Mammary epithelial cell (primary cell): ENCODE results near the gene GNA15.

Source experiments
- CTCF ChIP-seq, 2 donors: IDR thresholded peaks in 1 of 2; conservative IDR thresholded peaks in 1 of 2; 2 replicates each; pipeline ENCODE4 v1.5.1; 2011 to 2012; ENCODE audit warnings: inconsistent platforms in 2 of 2, low read length in 2 of 2, mild to moderate bottlenecking in 2 of 2, control low read depth in 1 of 2, low read depth in 1 of 2; ENCODE audit not compliant: insufficient read depth in 1 of 2; ENCODE audit errors: extremely low read depth in 1 of 2
- EZH2 ChIP-seq: IDR thresholded peaks from 2 replicates; pipeline ENCODE4 v1.6.1; 2012; ENCODE audit warnings: low read length, inconsistent platforms, borderline replicate concordance

- no peak for TF ChIP-seq CTCF (conservative IDR thresholded peaks at IDR 0.05 in 1 of 2, IDR thresholded peaks at IDR 0.05 in 1 of 2; ENCODE audit: extremely low read depth in 1 of 2, insufficient read depth in 1 of 2, low read depth in 1 of 2, low read length in 2 of 2)
- TF ChIP-seq EZH2 = no peak
Observed at GRCh38 chr19:3162418-3163229, 26.8 kb downstream of the GNA15 start.
